Kidney epithelial cell (primary cell): ENCODE measurements around the gene DFFA. TPM values are rescaled to one million over a fixed set of nuclear protein-coding genes. Genes with fewer than 3 reads are reported as not detected.

ENCODE experiments used
- DNase-seq: peaks from one replicate; pipeline ENCODE4 v3.0.0-alpha.2; 2010; ENCODE audit warnings: low read depth
- H3K27me3 ChIP-seq: 2 replicates; pipeline ENCODE4 v1.6.0; 2011; ENCODE audit warnings: low read length; ENCODE audit not compliant: control insufficient read depth, insufficient read depth
- H3K36me3 ChIP-seq: 2 replicates; pipeline ENCODE4 v1.5.1; 2011; ENCODE audit warnings: low read length; ENCODE audit not compliant: control insufficient read depth, insufficient read depth
- H3K4me3 ChIP-seq: 2 replicates; pipeline ENCODE4 v1.5.1; 2011; ENCODE audit warnings: low read depth, mild to moderate bottlenecking, control low read depth, low read length
- CTCF ChIP-seq: IDR thresholded peaks from 2 replicates; pipeline ENCODE4 v1.5.1; 2011; ENCODE audit warnings: mild to moderate bottlenecking, moderate library complexity, low read length, control low read depth, inconsistent platforms; ENCODE audit not compliant: insufficient read depth, poor library complexity, severe bottlenecking
- total RNA-seq: library from RNA; depleted of rRNA; stranded (reverse); fragments of >200 nt; gene quantifications from 2 replicates; pipeline ENCODE4 v1.2.3, GENCODE V29; 2015

Gene DFFA, protein sequence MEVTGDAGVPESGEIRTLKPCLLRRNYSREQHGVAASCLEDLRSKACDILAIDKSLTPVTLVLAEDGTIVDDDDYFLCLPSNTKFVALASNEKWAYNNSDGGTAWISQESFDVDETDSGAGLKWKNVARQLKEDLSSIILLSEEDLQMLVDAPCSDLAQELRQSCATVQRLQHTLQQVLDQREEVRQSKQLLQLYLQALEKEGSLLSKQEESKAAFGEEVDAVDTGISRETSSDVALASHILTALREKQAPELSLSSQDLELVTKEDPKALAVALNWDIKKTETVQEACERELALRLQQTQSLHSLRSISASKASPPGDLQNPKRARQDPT
- total RNA-seq: 67.0 and 68.4 TPM in 2 replicates

DNA sequence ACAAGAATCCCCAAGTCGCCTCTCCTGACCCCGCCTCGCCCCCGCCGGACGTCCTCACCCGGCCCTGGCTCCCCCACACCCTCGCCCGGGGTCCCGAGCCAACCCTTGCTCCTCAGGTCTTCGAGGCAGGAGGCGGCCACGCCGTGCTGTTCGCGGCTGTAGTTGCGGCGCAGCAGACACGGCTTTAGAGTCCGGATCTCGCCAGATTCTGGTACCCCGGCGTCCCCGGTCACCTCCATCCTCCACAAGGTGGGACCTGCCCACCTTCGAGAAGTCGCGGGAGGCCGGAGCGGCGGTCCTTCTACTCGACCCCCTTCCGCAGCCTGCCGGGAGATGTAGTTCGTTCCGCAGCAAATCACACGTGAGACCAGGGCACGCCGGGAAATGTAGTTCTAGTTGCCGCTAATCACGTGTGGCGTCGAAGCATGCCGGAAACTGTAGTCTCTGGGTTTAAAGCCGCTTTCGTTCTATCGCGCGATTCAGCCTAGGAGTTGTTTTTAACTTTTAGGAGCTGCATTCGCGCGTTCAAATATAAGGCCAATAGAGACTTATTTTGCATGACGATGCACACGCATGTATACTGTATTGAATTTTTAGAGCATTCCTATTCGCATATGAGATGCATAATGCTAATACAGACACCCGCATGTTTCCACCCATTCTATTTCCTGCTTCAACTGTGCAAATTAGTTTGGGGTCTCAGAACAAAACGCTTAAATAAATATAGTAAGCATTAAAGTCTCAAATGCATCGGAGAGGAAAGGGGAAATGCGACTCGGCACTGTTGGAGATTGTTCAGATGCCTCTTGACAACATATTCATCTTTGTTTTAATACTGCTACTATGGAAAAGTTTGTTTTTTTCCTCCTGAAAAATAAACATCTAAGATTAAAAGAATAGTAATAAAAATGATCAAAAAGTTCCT lies at the start of gene DFFA:
TSS of gene DFFA (minus strand) at position 310 of the 925 bp plus-strand sequence. CDS start at position 239, 71 bp downstream.
- TF ChIP-seq CTCF: no peak
- no peaks in the 10 kb centered on the region for H3K27me3 ChIP-seq
- H3K4me3 ChIP-seq: peak within 1 kb of the TSS; percentile 70
- peaks cover 2% of the 10 kb centered on the region for H3K36me3 ChIP-seq
- peak; percentile 90 for DNase-seq

GRCh38 chr1:10521537-10522157 lies 49.3 kb upstream of the DFFA start:
- H3K27me3 ChIP-seq: no peaks in the 10 kb centered on the region
- TF ChIP-seq CTCF: no peak
- no peak for DNase-seq
- no peaks in the 10 kb centered on the region for H3K36me3 ChIP-seq
- no peak overlapping the region for H3K4me3 ChIP-seq

- DNase-seq: no peak
- no peaks in the 10 kb centered on the region for H3K36me3 ChIP-seq
- TF ChIP-seq CTCF: no peak
- H3K4me3 ChIP-seq: no peak overlapping the region
- H3K27me3 ChIP-seq: no peaks in the 10 kb centered on the region
Measured at GRCh38 chr1:10520952-10521351, 48.6 kb upstream of the DFFA start.

DNA sequence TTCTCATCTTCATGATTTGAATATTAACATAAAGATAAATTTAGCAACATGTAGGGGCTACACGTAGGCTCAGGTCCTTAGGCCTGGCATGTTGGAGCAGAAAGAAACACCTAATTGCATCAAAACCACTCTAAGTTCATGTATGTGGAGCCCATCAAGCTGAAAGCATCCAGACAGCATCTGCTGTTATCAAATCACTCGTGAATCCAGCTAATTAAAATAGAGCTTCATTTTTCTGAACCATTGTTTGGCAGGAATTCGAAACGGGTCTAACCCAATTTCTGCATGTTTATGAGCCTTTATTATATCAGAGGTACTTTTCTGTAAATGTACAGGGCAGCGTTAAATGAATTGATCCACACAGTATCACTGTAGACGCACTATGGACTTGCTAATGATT lies 48.2 kb upstream of the DFFA start:
- no peak for DNase-seq
- Histone ChIP-seq H3K4me3 (no peak overlapping the region), H3K36me3 (no peaks in the 10 kb centered on the region), H3K27me3 (no peaks in the 10 kb centered on the region)
- no peak for TF ChIP-seq CTCF

- no peak for DNase-seq
- Histone ChIP-seq H3K4me3 (no peak overlapping the region), H3K27me3 (no peaks in the 10 kb centered on the region), H3K36me3 (no peaks in the 10 kb centered on the region)
- peak; percentile 18 for TF ChIP-seq CTCF
Measured at GRCh38 chr1:10519016-10519417, 46.7 kb upstream of the DFFA start.
